SK-N-SH treated with all-trans-retinoic acid at 6 μM for 48 hours (cell line): ENCODE measurements around the gene CD200.

Experiments
- CREB5 ChIP-seq: fragments of 250-450 bp; sonication (Bioruptor Pico); IDR thresholded peaks from 2 replicates; pipeline ENCODE4 v1.5.1; 2020; ENCODE audit warnings: low read depth, mild to moderate bottlenecking, moderate library complexity
- GLIS3 ChIP-seq: fragments of 250-450 bp; sonication (Bioruptor Pico); IDR thresholded peaks from 2 replicates; pipeline ENCODE4 v1.5.0; 2020; ENCODE audit warnings: mild to moderate bottlenecking, moderate library complexity
- OSR1 ChIP-seq: fragments of 250-450 bp; sonication (Bioruptor Pico); IDR thresholded peaks from 2 replicates; pipeline ENCODE4 v1.8.0; 2022; ENCODE audit warnings: moderate library complexity, mild to moderate bottlenecking, inconsistent platforms
- ZFP30 ChIP-seq: fragments of 450-650 bp; formaldehyde crosslinking; IDR thresholded peaks from 2 replicates; pipeline ENCODE4 v1.5.0; 2022; ENCODE audit warnings: mild to moderate bottlenecking, moderate library complexity
- ZNF565 ChIP-seq: fragments of 450-650 bp; formaldehyde crosslinking; conservative IDR thresholded peaks from 2 replicates; pipeline ENCODE4 v1.5.0; 2020; ENCODE audit warnings: low read depth, mild to moderate bottlenecking, moderate library complexity
- ZNF8 ChIP-seq: fragments of 450-650 bp; formaldehyde crosslinking; IDR thresholded peaks from 2 replicates; pipeline ENCODE4 v1.5.0; 2020; ENCODE audit warnings: mild to moderate bottlenecking, moderate library complexity
- TF ChIP-seq, protein P1 (sequence below): fragments of 250-450 bp; sonication (Bioruptor Pico); IDR thresholded peaks from 2 replicates; pipeline ENCODE4 v1.8.0; 2021; ENCODE audit warnings: low read depth, mild to moderate bottlenecking, moderate library complexity, borderline replicate concordance
- TF ChIP-seq, protein P2 (sequence below): fragments of 250-450 bp; sonication (Bioruptor Pico); IDR thresholded peaks from 2 replicates; pipeline ENCODE4 v1.8.0; 2020; ENCODE audit warnings: mild to moderate bottlenecking, moderate library complexity, borderline replicate concordance

GRCh38 chr3:112407214-112407887 is 74.4 kb downstream of the CD200 start:
- TF ChIP-seq ZNF8 (CRISPR knock-in tag) (no peak), ZNF565 (CRISPR knock-in tag) (no peak), CREB5 (no peak), GLIS3 (CRISPR knock-in tag) (no peak), ZFP30 (CRISPR knock-in tag) (no peak), OSR1 (CRISPR knock-in tag) (no peak)
- TF ChIP-seq, protein P1, sequence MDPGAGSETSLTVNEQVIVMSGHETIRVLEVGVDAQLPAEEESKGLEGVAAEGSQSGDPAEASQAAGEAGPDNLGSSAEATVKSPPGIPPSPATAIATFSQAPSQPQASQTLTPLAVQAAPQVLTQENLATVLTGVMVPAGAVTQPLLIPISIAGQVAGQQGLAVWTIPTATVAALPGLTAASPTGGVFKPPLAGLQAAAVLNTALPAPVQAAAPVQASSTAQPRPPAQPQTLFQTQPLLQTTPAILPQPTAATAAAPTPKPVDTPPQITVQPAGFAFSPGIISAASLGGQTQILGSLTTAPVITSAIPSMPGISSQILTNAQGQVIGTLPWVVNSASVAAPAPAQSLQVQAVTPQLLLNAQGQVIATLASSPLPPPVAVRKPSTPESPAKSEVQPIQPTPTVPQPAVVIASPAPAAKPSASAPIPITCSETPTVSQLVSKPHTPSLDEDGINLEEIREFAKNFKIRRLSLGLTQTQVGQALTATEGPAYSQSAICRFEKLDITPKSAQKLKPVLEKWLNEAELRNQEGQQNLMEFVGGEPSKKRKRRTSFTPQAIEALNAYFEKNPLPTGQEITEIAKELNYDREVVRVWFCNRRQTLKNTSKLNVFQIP: no peak
- TF ChIP-seq, protein P2, sequence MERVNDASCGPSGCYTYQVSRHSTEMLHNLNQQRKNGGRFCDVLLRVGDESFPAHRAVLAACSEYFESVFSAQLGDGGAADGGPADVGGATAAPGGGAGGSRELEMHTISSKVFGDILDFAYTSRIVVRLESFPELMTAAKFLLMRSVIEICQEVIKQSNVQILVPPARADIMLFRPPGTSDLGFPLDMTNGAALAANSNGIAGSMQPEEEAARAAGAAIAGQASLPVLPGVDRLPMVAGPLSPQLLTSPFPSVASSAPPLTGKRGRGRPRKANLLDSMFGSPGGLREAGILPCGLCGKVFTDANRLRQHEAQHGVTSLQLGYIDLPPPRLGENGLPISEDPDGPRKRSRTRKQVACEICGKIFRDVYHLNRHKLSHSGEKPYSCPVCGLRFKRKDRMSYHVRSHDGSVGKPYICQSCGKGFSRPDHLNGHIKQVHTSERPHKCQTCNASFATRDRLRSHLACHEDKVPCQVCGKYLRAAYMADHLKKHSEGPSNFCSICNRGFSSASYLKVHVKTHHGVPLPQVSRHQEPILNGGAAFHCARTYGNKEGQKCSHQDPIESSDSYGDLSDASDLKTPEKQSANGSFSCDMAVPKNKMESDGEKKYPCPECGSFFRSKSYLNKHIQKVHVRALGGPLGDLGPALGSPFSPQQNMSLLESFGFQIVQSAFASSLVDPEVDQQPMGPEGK: no peak
